Mucosa of rectum (tissue), 2 donors: ENCODE measurements around the gene CCL23.

ENCODE experiments used
- H3K27ac ChIP-seq, 2 donors: one replicate each; pipeline ENCODE4 v1.7.0; 2013; ENCODE audit warnings: inconsistent platforms in 2 of 2, low read depth in 2 of 2, low read length in 2 of 2
- H3K27me3 ChIP-seq, 2 donors: one replicate each; pipeline ENCODE4 v1.7.0; 2013; ENCODE audit warnings: low read length in 2 of 2; ENCODE audit not compliant: control insufficient read depth in 2 of 2, insufficient read depth in 2 of 2
- H3K36me3 ChIP-seq, 2 donors: one replicate each; pipeline ENCODE4 v1.7.0; 2013; ENCODE audit warnings: low read length in 2 of 2; ENCODE audit not compliant: control insufficient read depth in 2 of 2, insufficient read depth in 2 of 2
- H3K4me1 ChIP-seq, 2 donors: one replicate each; pipeline ENCODE4 v1.7.0; 2013; ENCODE audit warnings: low read length in 2 of 2, mild to moderate bottlenecking in 1 of 2; ENCODE audit not compliant: control insufficient read depth in 2 of 2, insufficient read depth in 2 of 2
- H3K4me3 ChIP-seq, 2 donors: one replicate each; pipeline ENCODE4 v1.7.0; 2013; ENCODE audit warnings: low read length in 2 of 2
- H3K9ac ChIP-seq, 2 donors: one replicate each; pipeline ENCODE4 v1.7.0; 2013; ENCODE audit warnings: low read length in 2 of 2, low read depth in 1 of 2, mild to moderate bottlenecking in 1 of 2
- H3K9me3 ChIP-seq, 2 donors: one replicate each; pipeline ENCODE4 v1.7.0; 2013; ENCODE audit warnings: low read length in 2 of 2; ENCODE audit not compliant: control insufficient read depth in 2 of 2
- donor health status: healthy.
- donor health status: Normal muscosa, but diverticular disease.

Gene CCL23

DNA sequence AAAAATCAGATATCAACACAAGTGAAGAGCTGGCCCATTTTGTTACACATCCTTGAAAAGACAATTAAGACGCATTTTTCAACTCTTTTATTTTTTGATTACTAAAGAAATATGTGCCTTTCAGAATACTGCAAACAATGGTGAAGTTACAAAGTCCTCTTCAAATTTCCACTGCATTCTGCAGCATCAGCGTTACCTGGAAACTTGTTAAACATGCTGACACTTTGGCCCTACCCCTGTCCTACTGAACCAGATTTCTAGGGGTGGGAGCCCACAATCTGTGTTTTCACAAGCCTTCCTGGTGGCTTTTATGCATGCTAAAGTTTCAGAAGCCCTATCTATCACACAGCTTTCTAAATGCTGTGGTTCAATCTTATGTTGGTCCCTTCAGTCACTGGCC is 26.7 kb downstream of the CCL23 start:
- no peak overlapping the region for H3K4me3 ChIP-seq
- H3K9me3 ChIP-seq, result no peaks in the 10 kb centered on the region
- peaks cover 2 to 29% of the 10 kb centered on the region in 2 donors for H3K36me3 ChIP-seq
- H3K9ac ChIP-seq, result no peak overlapping the region
- no peak overlapping the region for H3K27ac ChIP-seq
- H3K4me1 ChIP-seq, result no peaks in the 10 kb centered on the region
- H3K27me3 ChIP-seq, result no peaks in the 10 kb centered on the region

DNA sequence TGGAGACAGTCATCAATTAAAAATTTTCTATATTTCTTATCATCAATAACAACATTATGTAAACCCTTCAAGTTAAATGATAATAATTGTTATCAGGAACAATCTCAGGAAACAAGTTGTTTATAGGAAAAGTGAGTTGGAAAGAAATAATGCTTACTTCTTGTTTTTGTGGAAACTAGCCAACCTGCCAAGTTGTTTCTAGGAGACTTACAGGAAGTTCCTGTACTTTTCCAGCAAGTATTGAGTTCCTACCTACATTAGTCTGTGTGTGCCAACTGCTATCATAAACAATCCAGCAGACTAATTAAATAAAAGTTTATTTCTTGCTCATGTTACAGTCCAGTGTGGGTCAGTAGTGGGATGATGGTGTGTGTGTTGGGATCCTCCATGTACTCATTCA is 29.6 kb downstream of the CCL23 start:
- H3K4me3 ChIP-seq, result no peak overlapping the region
- no peaks in the 10 kb centered on the region for H3K4me1 ChIP-seq
- no peaks in the 10 kb centered on the region for H3K27me3 ChIP-seq
- H3K27ac ChIP-seq, result peak overlapping the region in 1 of 2 donors; percentile 16
- H3K9ac ChIP-seq, result no peak overlapping the region
- no peaks in the 10 kb centered on the region for H3K9me3 ChIP-seq
- peaks cover 2 to 24% of the 10 kb centered on the region in 2 donors for H3K36me3 ChIP-seq

DNA sequence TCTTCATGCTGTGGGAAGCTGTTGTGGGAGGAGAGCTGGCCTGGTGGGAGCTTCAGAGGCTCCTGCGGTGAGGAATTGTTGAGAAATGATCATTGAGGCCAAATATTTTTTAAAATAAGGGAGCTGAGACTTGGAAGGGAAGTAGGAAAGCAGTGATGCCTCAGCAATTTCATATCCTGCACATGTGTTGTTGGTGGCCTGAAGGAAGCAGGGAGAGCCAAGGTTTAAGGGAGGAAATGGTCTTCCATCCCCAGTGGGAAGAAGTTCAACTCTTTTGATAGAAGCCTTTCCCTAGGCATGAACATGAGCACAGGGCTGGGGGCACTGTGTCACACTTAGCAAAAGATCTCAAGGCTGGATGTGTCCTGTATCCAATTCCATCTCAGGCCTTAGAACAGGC is 31.1 kb downstream of the CCL23 start, which contains the start of gene CCL14:
CCL14 (minus strand) TSS at position 87 of the 400 bp plus-strand sequence; CDS start at position 7, 80 bp downstream.
- no peak within 1 kb of the TSS for H3K9ac ChIP-seq
- H3K4me1 ChIP-seq, result peaks cover 0 to 3% of the 10 kb centered on the region in 2 donors
- no peaks in the 10 kb centered on the region for H3K9me3 ChIP-seq
- no peak within 1 kb of the TSS for H3K4me3 ChIP-seq
- H3K27ac ChIP-seq, result no peak within 1 kb of the TSS
- peaks cover 2 to 17% of the 10 kb centered on the region in 2 donors for H3K36me3 ChIP-seq
- no peaks in the 10 kb centered on the region for H3K27me3 ChIP-seq

DNA sequence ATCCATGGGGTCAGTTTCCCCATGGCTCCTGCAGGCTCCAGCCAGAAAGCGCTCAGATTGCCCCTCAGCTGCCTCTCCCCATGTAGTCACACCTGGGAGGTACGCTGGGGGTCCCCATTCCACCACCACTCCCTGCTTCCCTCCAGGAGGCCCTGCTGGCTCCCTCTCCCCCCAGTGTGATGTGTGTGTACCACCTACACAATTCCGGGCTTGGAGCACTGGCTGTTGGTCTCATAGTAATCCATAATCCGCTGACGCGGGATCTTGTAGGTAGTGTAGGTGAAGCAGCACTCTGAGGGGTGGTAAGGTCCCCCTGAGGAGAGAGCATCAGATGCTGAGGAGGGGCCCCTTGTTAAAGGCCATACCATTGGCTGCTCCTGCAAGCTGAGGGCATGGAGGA is 33.6 kb downstream of the CCL23 start:
- Histone ChIP-seq H3K27me3 (no peaks in the 10 kb centered on the region), H3K9ac (no peak overlapping the region), H3K4me3 (no peak overlapping the region), H3K27ac (no peak overlapping the region), H3K36me3 (peaks cover 0 to 15% of the 10 kb centered on the region in 2 donors), H3K4me1 (peaks cover 0 to 4% of the 10 kb centered on the region in 2 donors), H3K9me3 (no peaks in the 10 kb centered on the region)

DNA sequence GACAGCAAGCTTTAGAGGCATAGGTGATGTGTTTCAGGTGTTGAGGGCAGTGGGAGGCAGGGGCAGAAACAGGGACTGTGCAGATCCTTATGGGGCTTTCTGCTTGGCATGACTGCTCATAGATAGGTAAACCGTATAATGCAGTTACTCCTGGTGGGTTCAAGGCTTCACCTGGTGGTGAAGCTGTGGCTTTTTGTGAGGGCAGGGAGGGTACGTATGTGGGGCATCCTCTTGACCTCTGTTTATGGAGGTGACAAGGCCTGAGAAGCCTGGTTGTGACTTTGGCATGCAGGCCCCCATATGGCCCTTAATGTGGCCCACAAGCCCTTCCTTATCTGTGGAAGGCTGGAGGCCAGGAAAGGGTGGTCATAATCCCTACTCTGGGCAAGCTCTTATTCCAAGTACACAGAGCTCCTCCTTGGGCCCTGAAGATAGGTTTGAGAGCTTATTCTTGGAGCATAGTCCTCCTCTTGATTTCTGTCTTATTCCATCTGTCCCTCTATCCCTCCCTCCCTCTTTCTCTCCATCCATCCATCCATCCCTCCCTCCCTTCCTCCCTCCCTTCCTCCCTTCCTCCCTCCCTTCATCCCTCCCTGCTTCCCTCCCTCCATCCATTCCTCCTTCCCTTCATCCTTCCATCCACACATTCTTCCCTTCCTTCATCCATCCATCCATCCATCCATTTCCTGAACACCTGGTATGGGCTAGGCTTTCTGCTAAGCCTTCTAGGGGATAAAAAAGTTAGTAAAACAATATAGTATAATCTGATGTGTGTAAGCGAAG is 35.2 kb downstream of the CCL23 start:
- Histone ChIP-seq H3K9me3 (no peaks in the 10 kb centered on the region), H3K27ac (no peak overlapping the region), H3K4me3 (no peak overlapping the region), H3K4me1 (peaks cover 0 to 4% of the 10 kb centered on the region in 2 donors), H3K27me3 (no peaks in the 10 kb centered on the region), H3K36me3 (peaks cover 0 to 6% of the 10 kb centered on the region in 2 donors), H3K9ac (no peak overlapping the region)

DNA sequence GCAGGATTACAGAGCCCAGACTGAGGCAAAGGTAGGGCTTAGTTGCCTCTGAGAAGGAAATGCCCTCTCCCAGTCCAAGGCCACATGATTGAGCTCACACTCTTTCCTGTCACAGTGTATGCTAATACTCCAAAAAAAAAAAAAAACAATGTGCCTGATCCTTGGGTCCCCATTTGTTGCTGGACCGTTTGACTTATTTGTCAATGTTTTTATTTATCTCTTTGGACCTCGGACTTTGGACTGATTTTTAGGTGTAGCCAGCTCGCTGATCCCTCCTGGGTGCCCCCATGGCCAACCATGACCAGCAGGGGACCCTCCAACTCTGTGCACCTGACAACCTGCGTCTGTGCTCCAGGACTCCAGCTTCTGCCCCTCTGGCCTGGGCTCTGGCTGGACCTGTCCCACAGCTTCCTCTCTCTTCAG is 35.9 kb downstream of the CCL23 start:
- no peaks in the 10 kb centered on the region for H3K9me3 ChIP-seq
- H3K27me3 ChIP-seq, result no peaks in the 10 kb centered on the region
- H3K36me3 ChIP-seq, result peaks cover 0 to 4% of the 10 kb centered on the region in 2 donors
- no peak overlapping the region for H3K9ac ChIP-seq
- no peak overlapping the region for H3K4me3 ChIP-seq
- H3K27ac ChIP-seq, result no peak overlapping the region
- H3K4me1 ChIP-seq, result peaks cover 0 to 4% of the 10 kb centered on the region in 2 donors

DNA sequence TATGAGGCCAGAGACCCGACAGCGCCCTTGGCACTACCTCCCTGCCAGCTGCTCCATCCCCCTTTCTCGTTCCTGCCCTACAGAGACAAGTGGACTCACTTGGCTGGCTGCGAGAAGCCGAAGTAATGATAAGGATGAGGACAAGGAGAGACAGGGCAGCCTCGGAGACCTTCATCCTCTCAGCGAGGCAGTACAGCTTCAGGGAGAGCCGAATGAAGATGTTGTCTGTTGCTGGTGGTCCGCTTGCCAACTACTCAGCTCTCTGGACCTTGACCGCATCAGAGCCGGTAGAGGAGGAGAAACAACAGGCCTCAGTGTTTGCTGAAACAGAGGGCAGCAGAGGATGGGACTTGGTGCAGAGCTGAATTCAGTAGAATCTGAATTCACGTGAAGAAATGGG is 36.5 kb downstream of the CCL23 start, which contains the start of gene CCL16:
CCL16 (minus strand) TSS at position 252 of the 400 bp plus-strand sequence; CDS start at position 175, 77 bp downstream.
- H3K4me1 ChIP-seq, result peaks cover 0 to 4% of the 10 kb centered on the region in 2 donors
- H3K9ac ChIP-seq, result no peak within 1 kb of the TSS
- peaks cover 0 to 2% of the 10 kb centered on the region in 2 donors for H3K36me3 ChIP-seq
- H3K4me3 ChIP-seq, result no peak within 1 kb of the TSS
- H3K9me3 ChIP-seq, result no peaks in the 10 kb centered on the region
- no peak within 1 kb of the TSS for H3K27ac ChIP-seq
- H3K27me3 ChIP-seq, result no peaks in the 10 kb centered on the region

DNA sequence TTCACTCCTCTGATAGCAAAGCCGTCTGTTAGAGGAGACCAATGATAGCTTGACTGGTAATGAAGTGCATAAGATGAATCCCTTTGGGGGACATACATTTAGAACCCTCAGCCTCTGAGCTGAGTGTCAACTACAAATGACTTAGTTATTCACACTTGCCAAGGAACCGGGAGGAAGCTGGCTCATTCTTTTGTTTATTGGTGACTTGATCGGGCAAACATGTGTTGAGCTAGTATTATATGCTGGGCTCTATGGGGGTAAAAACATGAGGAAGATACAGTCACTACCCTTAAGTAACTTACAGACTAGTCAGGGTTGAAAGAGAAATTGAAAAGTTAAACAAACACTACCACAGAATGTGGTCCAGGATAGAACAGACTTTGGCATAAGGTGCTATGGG is 39.4 kb downstream of the CCL23 start:
- Histone ChIP-seq H3K27ac (no peak overlapping the region), H3K27me3 (no peaks in the 10 kb centered on the region), H3K4me1 (peaks cover 4 to 13% of the 10 kb centered on the region in 2 donors), H3K36me3 (no peaks in the 10 kb centered on the region), H3K9ac (no peak overlapping the region), H3K4me3 (no peak overlapping the region), H3K9me3 (no peaks in the 10 kb centered on the region)

DNA sequence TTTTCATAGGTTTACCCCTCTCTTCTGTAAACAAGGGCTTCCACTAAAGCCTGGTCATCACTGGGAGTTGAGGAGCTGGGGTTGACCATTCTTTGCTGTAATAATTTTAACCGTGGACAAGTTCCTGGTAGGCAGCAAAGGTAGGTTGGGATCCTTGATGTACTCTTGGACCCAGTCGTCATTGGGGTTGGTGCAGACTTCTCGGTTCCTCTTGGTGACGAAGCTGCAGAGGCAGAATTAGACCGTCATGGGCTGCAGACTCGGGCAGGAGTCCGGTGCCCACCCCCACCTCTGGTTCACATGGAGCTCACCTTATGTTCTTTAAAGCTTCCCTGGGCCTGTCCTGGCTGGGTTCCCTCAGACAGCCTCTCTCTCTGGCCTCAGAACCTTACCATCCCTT is 40.3 kb downstream of the CCL23 start:
- H3K4me1 ChIP-seq, result peaks cover 4 to 19% of the 10 kb centered on the region in 2 donors
- no peaks in the 10 kb centered on the region for H3K27me3 ChIP-seq
- H3K9me3 ChIP-seq, result no peaks in the 10 kb centered on the region
- no peak overlapping the region for H3K4me3 ChIP-seq
- H3K36me3 ChIP-seq, result no peaks in the 10 kb centered on the region
- H3K9ac ChIP-seq, result no peak overlapping the region
- H3K27ac ChIP-seq, result no peak overlapping the region

DNA sequence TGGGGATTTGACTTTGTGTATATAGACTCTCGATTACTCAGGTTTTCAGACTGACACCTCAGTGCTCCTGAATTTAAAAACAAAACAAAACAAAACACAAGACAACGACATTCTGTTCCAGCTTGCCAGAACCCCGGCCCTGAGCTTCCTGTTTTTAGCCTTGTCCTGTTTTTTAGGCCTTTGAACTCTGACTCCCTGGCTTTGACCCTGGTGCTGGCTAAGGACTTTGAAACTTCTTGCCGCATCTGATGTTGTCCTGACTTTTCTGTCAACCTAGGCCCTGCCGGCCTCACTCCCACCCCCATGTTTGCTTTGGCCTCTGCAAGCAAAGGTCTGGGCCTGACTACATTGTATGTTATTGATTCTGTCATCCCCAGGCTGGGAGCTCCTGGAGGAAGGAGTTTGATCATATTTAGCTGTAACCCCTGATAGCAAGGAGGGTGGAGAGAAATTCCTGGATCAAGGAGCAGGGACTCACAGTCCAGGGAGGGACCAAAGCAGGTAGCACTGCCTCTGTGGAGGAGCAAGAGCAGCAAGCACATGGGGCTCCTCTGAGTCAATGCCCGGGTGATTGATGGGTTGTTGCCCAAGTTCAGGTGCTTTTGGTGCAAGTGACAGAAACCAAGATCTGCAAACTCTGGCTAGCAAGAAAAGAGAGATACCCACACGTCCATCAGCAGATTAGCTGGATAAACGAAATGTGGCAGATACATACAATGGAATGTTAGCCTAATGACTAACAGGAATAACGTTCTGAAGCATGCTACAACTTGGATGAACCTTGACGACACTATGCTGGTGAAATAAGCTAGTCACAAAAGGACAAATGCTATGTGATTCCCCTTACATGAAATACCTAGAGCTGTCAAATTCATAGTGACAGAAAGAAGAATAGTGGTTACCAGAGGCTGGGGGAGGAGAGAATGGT is 44.2 kb downstream of the CCL23 start:
- Histone ChIP-seq H3K27me3 (no peaks in the 10 kb centered on the region), H3K9me3 (no peaks in the 10 kb centered on the region), H3K9ac (peak overlapping the region in 1 of 2 donors; percentile 26), H3K36me3 (no peaks in the 10 kb centered on the region), H3K27ac (peak overlapping the region in 1 of 2 donors; percentile 20), H3K4me1 (peaks cover 4 to 20% of the 10 kb centered on the region in 2 donors), H3K4me3 (no peak overlapping the region)
